ENCODE measurements around the gene ITPKA.

The ITPKA gene

DNA sequence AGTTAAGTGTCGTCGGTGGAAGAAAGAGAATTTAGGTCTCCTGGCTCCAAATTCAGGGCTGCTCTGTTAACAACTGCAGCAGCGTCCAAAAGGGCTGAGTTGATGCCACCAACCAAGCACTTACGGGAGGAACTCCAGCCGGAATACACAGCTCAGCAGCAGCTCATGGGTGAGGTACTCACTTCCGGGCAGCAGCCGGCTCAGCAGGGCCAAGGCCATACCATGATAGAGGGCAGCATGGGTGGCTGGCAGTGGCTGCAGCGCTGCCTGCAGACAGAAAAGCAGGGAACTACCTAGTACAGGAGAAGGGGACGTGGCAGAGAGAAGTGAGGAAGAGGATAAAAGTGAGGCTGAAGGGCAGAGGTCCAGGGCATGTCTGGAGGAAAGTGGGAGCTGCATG lies 27.9 kb downstream of the ITPKA start:
- DNase-seq (ENCODE audit: low spot score in 2 of 2) = no peak
- peak overlapping the region; percentile 20 for H3K27ac Mint-ChIP-seq (ENCODE audit: low read depth)
- no peak for ATAC-seq (replicated peaks; ENCODE audit: extremely low read depth, poor library complexity, severe bottlenecking)
- H3K27me3 Mint-ChIP-seq = no peaks in the 10 kb centered on the region
- no peaks in the 10 kb centered on the region for H3K4me1 Mint-ChIP-seq
- H3K9me3 Mint-ChIP-seq = no peaks in the 10 kb centered on the region
- H3K36me3 Mint-ChIP-seq (ENCODE audit: insufficient read depth) = peaks cover 6% of the 10 kb centered on the region
- H3K4me3 Mint-ChIP-seq = no peak overlapping the region

DNA sequence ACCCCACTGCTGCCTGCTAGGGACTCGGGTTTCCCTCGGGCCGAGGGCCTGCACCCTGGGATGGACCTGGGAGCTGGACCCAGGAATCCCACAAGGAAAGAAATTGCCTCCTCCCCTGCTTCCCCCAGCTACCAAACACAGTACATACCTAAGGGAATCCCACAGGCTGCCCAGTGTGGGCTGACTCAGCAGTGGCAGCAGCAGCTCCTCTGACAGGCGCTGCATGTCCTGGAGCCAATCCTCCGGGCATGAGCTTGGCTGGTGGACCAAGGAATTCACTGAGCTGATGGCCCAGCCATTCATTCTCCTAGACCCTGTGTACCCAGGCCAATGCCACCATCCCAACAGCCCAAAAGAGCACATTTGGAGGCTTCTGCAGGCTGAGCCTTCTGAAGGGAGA lies 29.4 kb downstream of the ITPKA start:
- H3K36me3 Mint-ChIP-seq (ENCODE audit: insufficient read depth) = peaks cover 13% of the 10 kb centered on the region
- no peaks in the 10 kb centered on the region for H3K4me1 Mint-ChIP-seq
- no peak overlapping the region for H3K27ac Mint-ChIP-seq (ENCODE audit: low read depth)
- no peak for DNase-seq (ENCODE audit: low spot score in 2 of 2)
- H3K27me3 Mint-ChIP-seq = no peaks in the 10 kb centered on the region
- H3K9me3 Mint-ChIP-seq = no peaks in the 10 kb centered on the region
- no peak overlapping the region for H3K4me3 Mint-ChIP-seq
- ATAC-seq (replicated peaks; ENCODE audit: extremely low read depth, poor library complexity, severe bottlenecking) = no peak

DNA sequence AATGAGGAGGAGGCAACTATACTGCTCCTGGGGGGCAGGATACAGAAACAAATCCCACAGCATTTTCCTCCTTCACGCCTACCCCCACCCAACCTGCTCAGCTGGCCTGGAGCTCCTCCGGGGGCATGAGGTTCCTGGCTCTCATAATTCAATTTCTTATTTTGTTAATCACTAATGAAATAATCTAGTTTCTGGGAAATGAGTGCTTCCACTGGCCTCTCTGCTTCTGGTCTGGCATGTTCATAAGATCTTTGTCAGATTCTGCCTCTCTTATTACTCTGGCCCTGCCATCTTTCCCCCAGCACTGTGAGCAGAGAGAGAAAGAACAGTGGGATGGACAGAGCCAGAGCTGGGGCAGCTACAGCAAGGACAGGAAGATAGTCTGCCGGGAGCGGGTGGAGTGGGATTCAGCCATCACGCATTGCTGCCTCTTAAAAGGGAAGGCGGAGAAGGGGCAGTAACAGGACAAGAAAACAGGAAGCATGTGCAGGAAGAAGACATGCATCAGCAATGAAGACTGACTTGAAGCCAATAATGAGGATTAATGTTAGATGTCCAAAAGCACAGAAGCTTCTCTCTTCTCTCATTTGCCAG lies 36.8 kb downstream of the ITPKA start:
- no peaks in the 10 kb centered on the region for H3K27me3 Mint-ChIP-seq

DNA sequence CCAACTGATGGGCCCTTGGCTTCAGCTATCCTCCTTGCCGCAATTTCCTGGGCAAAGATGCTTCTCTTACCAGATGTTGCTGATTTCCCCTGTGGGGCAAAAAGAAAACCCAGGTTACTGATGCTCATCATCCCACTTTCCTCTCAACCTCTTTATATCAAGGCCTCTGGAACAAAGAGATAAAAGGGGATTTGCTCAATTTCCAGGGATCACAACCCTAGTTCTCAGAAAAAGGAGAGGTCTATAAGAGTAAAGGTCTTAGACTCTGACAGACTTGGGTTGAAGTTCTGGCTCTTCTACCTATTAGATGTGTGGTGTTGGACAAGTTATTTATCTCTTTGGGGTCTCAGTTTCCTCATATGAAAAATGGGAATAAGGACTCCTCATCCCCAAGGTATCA lies 41.9 kb downstream of the ITPKA start:
- no peak overlapping the region for H3K4me3 Mint-ChIP-seq
- peak overlapping the region; percentile 53 for H3K27ac Mint-ChIP-seq (ENCODE audit: low read depth)
- H3K4me1 Mint-ChIP-seq = peaks cover 7% of the 10 kb centered on the region
- H3K27me3 Mint-ChIP-seq = no peaks in the 10 kb centered on the region
- H3K36me3 Mint-ChIP-seq (ENCODE audit: insufficient read depth) = peaks cover 33% of the 10 kb centered on the region
- no peaks in the 10 kb centered on the region for H3K9me3 Mint-ChIP-seq
- DNase-seq (ENCODE audit: low spot score in 2 of 2) = no peak
- ATAC-seq (replicated peaks; ENCODE audit: extremely low read depth, poor library complexity, severe bottlenecking) = no peak

More for the DNA sequence above, 36.8 kb downstream of the ITPKA start:
- Mint-ChIP-seq H3K27ac (ENCODE audit: low read depth) (no peak overlapping the region), H3K4me3 (no peak overlapping the region), H3K36me3 (ENCODE audit: insufficient read depth) (peaks cover 46% of the 10 kb centered on the region), H3K4me1 (no peaks in the 10 kb centered on the region), H3K9me3 (no peaks in the 10 kb centered on the region)
- no peak for DNase-seq (ENCODE audit: low spot score in 2 of 2)
- ATAC-seq (replicated peaks; ENCODE audit: extremely low read depth, poor library complexity, severe bottlenecking) = no peak

DNA sequence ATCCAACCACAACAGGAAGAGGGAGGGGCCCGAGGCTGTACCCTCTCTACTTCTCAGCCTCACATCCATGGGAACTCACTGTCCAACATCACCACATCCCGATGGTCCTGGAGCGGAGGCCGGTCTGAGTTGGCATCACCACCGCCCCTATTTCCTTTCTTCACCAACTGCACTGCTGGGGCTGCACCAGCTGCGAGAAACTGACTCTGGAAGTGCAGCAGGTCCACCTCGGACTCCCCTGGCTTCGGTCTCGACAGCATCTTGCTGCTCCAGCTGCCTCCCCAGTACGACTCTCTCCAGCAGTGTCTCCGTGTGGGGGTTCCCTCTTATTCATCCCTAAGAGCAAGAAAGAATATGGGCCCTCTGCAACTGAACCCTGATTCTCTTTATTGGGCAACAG lies 43.2 kb downstream of the ITPKA start:
- no peak for DNase-seq (ENCODE audit: low spot score in 2 of 2)
- no peak for ATAC-seq (replicated peaks; ENCODE audit: extremely low read depth, poor library complexity, severe bottlenecking)
- Mint-ChIP-seq H3K9me3 (no peaks in the 10 kb centered on the region), H3K4me3 (no peak overlapping the region), H3K4me1 (peaks cover 7% of the 10 kb centered on the region), H3K27me3 (no peaks in the 10 kb centered on the region), H3K27ac (ENCODE audit: low read depth) (no peak overlapping the region), H3K36me3 (ENCODE audit: insufficient read depth) (peaks cover 33% of the 10 kb centered on the region)

DNA sequence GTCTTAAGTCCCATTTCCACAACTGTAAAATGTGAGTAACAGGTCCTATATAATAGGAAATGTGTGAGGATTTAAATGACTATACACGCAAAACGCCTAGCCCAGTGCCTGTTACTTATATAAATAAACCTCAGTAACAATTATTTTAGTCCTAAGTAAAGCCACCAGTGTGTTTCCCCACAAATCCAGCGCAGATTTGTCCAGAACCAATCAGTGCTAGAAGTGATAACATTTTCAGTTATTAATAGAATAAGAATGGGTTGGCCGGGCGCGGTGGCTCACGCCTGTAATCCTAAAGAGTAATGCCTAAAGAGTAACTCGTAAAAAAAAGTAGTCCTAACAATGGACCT lies 49.8 kb downstream of the ITPKA start:
- peak overlapping the region; percentile 94 for H3K27ac Mint-ChIP-seq (ENCODE audit: low read depth)
- DNase-seq (ENCODE audit: low spot score in 2 of 2) = no peak

DNA sequence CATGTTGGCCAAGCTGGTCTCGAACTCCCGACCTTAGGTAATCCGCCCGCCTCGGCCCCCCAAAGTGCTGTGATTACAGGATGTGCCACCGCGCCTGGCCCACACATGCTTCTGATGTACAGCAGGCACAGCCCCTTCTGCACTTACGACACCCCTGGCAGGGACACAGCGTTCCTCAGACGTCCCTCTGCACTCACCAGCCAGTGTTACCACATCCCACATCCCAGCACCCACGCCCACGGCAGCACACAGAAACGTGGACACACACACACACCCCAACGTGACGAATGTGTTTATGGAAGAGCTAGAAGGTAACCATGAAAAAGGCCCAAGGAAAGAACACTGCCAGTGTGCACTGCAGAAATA lies 51.0 kb downstream of the ITPKA start:
- DNase-seq (ENCODE audit: low spot score in 2 of 2) (peak in 1 of 2 donors; percentile 20), ATAC-seq (replicated peaks; ENCODE audit: extremely low read depth, poor library complexity, severe bottlenecking) (peak; percentile 20)
- Mint-ChIP-seq H3K4me3 (peak overlapping the region; percentile 94), H3K36me3 (ENCODE audit: insufficient read depth) (peaks cover 13% of the 10 kb centered on the region), H3K9me3 (no peaks in the 10 kb centered on the region), H3K4me1 (peaks cover 14% of the 10 kb centered on the region), H3K27me3 (no peaks in the 10 kb centered on the region), H3K27ac (ENCODE audit: low read depth) (peak overlapping the region; percentile 94)

More for the DNA sequence above, 49.8 kb downstream of the ITPKA start:
- H3K4me1 Mint-ChIP-seq = peaks cover 14% of the 10 kb centered on the region
- H3K27me3 Mint-ChIP-seq = no peaks in the 10 kb centered on the region
- H3K4me3 Mint-ChIP-seq = peak overlapping the region; percentile 94
- no peaks in the 10 kb centered on the region for H3K9me3 Mint-ChIP-seq
- no peak for ATAC-seq (replicated peaks; ENCODE audit: extremely low read depth, poor library complexity, severe bottlenecking)
- H3K36me3 Mint-ChIP-seq (ENCODE audit: insufficient read depth) = peaks cover 13% of the 10 kb centered on the region

DNA sequence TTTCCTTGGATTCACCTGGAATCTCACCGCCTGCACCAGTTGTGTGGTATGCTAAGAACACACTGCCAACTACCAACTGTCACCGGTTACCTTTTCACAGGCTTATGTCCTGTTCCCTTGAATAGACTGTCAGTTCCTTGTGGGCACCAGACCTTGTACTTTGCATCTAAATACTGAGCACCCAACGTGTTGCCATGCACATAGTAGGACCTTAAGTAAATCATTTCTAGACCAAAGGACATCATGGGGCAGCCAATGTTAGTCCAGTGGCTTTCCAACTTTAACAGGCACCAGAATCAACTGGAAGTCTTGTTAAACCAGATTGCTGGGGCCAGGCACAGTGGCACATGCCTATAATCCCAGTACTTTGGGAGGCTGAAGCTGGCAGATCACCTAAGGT lies 51.5 kb downstream of the ITPKA start:
- peak overlapping the region; percentile 94 for H3K4me3 Mint-ChIP-seq
- H3K27me3 Mint-ChIP-seq = no peaks in the 10 kb centered on the region
- H3K36me3 Mint-ChIP-seq (ENCODE audit: insufficient read depth) = peaks cover 13% of the 10 kb centered on the region
- ATAC-seq (replicated peaks; ENCODE audit: extremely low read depth, poor library complexity, severe bottlenecking) = no peak
- peak overlapping the region; percentile 94 for H3K27ac Mint-ChIP-seq (ENCODE audit: low read depth)
- H3K4me1 Mint-ChIP-seq = peaks cover 14% of the 10 kb centered on the region
- no peaks in the 10 kb centered on the region for H3K9me3 Mint-ChIP-seq
- no peak for DNase-seq (ENCODE audit: low spot score in 2 of 2)

DNA sequence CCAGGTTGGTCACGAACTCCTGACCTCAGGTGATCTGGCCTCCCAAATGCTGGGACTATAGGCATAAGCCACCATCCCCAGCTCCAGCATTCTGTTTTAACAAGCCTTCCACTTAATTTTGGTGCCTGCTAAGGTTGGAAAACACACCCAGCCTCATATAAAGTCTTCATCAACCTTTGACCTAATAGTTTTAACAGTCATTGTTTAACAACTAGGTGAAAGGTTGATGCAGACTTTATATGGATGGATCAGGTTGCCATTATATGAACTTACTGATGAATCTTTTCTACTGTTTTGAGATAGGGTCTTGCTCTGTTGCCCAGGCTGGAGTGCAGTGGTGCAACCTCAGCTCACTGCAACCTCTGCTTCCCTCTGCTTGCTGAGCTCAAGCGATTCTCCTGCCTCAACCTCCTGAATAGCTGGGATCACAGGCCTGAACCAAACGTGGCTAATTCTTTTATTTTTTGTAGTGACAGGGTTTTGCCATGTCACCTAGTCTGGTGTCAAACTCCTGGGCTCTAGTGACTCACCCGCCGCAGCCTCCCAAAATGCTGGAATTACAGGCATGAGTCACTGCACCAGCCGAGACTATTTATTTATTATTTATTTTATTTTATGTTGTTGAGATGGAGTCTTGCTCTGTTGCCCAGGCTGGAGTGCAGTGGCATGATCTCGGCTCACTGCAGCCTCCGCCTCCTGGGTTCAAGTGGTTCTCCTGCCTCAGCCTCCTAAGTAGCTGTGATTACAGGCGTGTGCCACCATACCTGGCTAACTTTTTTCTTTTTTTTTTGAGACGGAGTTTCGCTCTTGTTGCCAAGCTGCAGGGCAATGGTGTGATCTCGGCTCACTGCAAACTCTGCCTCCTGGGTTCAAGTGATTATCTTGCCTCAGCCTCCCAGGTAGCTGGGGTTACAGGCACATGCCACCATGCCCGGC lies 53.4 kb downstream of the ITPKA start:
- ATAC-seq (replicated peaks; ENCODE audit: extremely low read depth, poor library complexity, severe bottlenecking) = no peak
- Mint-ChIP-seq H3K9me3 (no peaks in the 10 kb centered on the region), H3K36me3 (ENCODE audit: insufficient read depth) (peaks cover 11% of the 10 kb centered on the region)

DNA sequence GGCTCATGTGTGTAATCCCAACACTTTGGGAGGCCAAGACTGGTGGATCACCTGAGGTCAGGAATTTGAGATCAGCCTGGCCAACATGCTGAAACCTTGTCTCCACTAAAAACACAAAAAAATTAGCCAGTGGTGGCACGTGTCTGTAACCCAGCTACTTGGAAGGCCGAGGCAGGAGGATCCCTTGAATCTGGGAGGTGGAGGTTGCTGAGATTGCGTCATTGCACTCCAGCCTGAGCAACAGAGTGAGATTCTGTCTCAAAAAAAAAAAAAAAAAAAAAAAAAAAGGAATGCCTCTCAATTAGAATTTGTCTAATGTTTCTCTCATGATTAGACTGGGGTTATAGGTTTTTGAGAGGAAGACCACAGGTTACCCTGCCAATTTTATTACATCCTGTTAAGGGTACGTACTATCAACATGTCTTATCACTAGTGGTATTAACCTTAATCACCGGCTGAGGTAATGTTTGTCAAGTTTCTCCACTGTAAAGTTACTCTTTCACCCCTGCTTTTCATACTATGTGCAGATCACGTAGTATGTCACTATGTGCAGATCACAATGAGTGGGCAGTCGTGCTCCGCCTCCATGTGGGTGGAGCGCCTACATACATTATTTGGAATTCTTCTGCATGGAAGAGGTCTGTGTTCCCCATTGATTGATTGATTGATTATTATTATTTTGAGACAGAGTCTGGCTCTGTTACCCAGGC lies 56.5 kb downstream of the ITPKA start:
- Mint-ChIP-seq H3K9me3 (no peaks in the 10 kb centered on the region), H3K36me3 (ENCODE audit: insufficient read depth) (no peaks in the 10 kb centered on the region), H3K4me3 (no peak overlapping the region), H3K27ac (ENCODE audit: low read depth) (no peak overlapping the region), H3K27me3 (no peaks in the 10 kb centered on the region), H3K4me1 (peaks cover 6% of the 10 kb centered on the region)
- DNase-seq (ENCODE audit: low spot score in 2 of 2) (no peak), ATAC-seq (replicated peaks; ENCODE audit: extremely low read depth, poor library complexity, severe bottlenecking) (no peak)

More for the DNA sequence above, 53.4 kb downstream of the ITPKA start:
- no peak overlapping the region for H3K27ac Mint-ChIP-seq (ENCODE audit: low read depth)
- DNase-seq (ENCODE audit: low spot score in 2 of 2) = no peak
- H3K4me3 Mint-ChIP-seq = no peak overlapping the region
- peaks cover 14% of the 10 kb centered on the region for H3K4me1 Mint-ChIP-seq
- H3K27me3 Mint-ChIP-seq = no peaks in the 10 kb centered on the region
